Testis (tissue), 3 donors: ENCODE data around the gene NAPEPLD. TPM values are rescaled to one million over a fixed set of nuclear protein-coding genes. Genes with fewer than 3 reads are reported as not detected.
A peak's percentile ranks its signal among the peaks of the same experiment; 100 is the strongest.

Experiments used
- DNase-seq: peaks from one replicate; pipeline ENCODE4 v3.0.0-alpha.2; 2019
- H3K27ac ChIP-seq, 2 donors: fragments of 200-600 bp; sonication (generic); one replicate each; pipeline ENCODE4 v1.5.1; 2019
- H3K27me3 ChIP-seq: fragments of 200-600 bp; sonication (generic); one replicate; pipeline ENCODE4 v1.5.1; 2019
- H3K36me3 ChIP-seq: fragments of 200-600 bp; sonication (generic); one replicate; pipeline ENCODE4 v1.5.1; 2017; ENCODE audit warnings: low read depth; ENCODE audit errors: missing control alignments
- H3K4me1 ChIP-seq: fragments of 200-600 bp; sonication (generic); one replicate; pipeline ENCODE4 v1.5.1; 2019
- H3K4me3 ChIP-seq, 2 donors: fragments of 200-600 bp; sonication (generic); one replicate each; pipeline ENCODE4 v1.5.1; 2017 to 2019
- H3K9me3 ChIP-seq: fragments of 200-600 bp; sonication (generic); one replicate; pipeline ENCODE4 v1.5.1; 2017
- POLR2A ChIP-seq: fragments of 450-650 bp; IDR thresholded peaks from one replicate; pipeline ENCODE4 v1.6.1; 2017; ENCODE audit warnings: antibody characterized with exemption, mild to moderate bottlenecking, moderate library complexity
- WGBS, 2 donors: methylation state at CpG; one replicate each; pipeline ENCODE4 v1.1.5; 2018; 5-methylcytosine and 5-hydroxymethylcytosine counted together
- intact Hi-C: fragments of 100-400 bp; cut with DNase I; formaldehyde crosslinking; loops from one replicate; pipeline ENCODE4 v1.15.1; 2023; ENCODE audit warnings: low total_unique reads
- polyA plus RNA-seq: library from polyadenylated mRNA; stranded (reverse); fragments of 350-450 nt; fragmentation: Illumina TruSeq; extraction: RNeasy Lipid Tissue Mini Kit (QIAGEN cat#74804); gene quantifications from one replicate; pipeline ENCODE4 v1.2.3, GENCODE V29; 2014; ENCODE audit warnings: low read depth, low replicate concordance; ENCODE audit not compliant: insufficient read depth
- total RNA-seq, 2 donors: library from RNA; depleted of rRNA; stranded (reverse); fragments of >200 nt; gene quantifications; one replicate each; pipeline ENCODE4 v1.2.3, GENCODE V29; 2016
- TF ChIP-seq, protein P1 (sequence below), 3 experiments: fragments of 450-650 bp in 2 of 3; fragments of 200-600 bp in 1 of 3; sonication (generic) in 1 of 3; IDR thresholded peaks; one replicate each; pipeline ENCODE4 v1.5.1; 2016 to 2019; ENCODE audit warnings: antibody characterized with exemption in 3 of 3, mild to moderate bottlenecking in 2 of 3, moderate library complexity in 1 of 3

Gene NAPEPLD
- total and polyA plus RNA-seq, 3 donors from 2014 or later: 32.3 to 53.1 (median 44.7) TPM

DNA sequence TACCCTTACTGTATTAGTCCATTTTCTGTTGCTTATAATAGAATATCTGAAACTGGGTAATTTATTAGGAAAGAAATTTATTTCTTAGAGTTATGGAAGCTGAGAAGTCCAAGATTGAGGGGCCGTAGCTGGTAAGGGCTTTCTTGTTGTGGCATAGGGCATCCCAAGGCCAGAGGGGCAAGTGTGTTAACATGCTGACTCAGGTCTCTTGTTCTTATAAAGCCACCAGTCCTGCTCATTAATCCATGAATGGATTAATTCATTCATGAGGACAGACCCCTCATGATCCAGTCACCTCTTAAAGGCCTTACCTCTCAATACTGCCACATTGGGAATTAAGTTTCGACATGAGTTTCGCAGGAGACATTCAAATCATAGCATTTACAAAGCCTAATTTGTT is 71.6 kb downstream of the NAPEPLD start:
- intact Hi-C loops: no loop called here
- H3K36me3 ChIP-seq: no peaks in the 10 kb centered on the region
- no peaks in the 10 kb centered on the region for H3K9me3 ChIP-seq
- 90 to 91% methylated on average over 3 of the region's 3 CpGs for WGBS, 2 donors
- H3K4me3 ChIP-seq: no peak overlapping the region
- H3K27ac ChIP-seq: no peak overlapping the region
- TF ChIP-seq, protein P1, sequence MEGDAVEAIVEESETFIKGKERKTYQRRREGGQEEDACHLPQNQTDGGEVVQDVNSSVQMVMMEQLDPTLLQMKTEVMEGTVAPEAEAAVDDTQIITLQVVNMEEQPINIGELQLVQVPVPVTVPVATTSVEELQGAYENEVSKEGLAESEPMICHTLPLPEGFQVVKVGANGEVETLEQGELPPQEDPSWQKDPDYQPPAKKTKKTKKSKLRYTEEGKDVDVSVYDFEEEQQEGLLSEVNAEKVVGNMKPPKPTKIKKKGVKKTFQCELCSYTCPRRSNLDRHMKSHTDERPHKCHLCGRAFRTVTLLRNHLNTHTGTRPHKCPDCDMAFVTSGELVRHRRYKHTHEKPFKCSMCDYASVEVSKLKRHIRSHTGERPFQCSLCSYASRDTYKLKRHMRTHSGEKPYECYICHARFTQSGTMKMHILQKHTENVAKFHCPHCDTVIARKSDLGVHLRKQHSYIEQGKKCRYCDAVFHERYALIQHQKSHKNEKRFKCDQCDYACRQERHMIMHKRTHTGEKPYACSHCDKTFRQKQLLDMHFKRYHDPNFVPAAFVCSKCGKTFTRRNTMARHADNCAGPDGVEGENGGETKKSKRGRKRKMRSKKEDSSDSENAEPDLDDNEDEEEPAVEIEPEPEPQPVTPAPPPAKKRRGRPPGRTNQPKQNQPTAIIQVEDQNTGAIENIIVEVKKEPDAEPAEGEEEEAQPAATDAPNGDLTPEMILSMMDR (IDR thresholded peaks at IDR 0.05): no peak
- no peak for TF ChIP-seq POLR2A
- peaks cover 20% of the 10 kb centered on the region for H3K4me1 ChIP-seq
- DNase-seq: no peak
- no peaks in the 10 kb centered on the region for H3K27me3 ChIP-seq

DNA sequence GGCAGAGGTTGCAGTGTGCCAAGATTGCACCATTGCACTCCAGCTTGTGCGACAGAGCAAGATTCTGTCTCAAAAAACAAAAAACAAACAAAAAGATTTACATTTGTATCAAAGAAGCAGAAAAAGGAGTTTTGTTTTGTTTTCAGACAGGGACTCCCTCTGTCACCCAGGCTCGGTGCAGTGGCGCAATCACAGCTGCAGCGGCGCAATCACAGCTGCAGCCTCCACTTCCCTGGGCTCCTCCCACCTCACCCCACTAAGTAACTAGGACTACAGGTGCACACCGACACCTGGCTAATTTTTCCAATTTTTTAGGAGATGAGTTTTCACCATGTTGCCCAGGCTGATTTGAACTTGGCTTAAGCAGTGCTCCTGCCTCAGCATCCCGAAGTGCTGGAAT is 72.1 kb downstream of the NAPEPLD start:
- WGBS, 2 donors: 62 to 71% methylated on average over 7 of the region's 7 CpGs
- H3K9me3 ChIP-seq: no peaks in the 10 kb centered on the region
- H3K27me3 ChIP-seq: no peaks in the 10 kb centered on the region
- DNase-seq: peak; percentile 44
- H3K36me3 ChIP-seq: no peaks in the 10 kb centered on the region
- intact Hi-C loops: no loop called here
- peaks cover 20% of the 10 kb centered on the region for H3K4me1 ChIP-seq
- H3K4me3 ChIP-seq: no peak overlapping the region
- TF ChIP-seq POLR2A: no peak
- TF ChIP-seq, protein P1 (IDR thresholded peaks at IDR 0.05): no peak
- H3K27ac ChIP-seq: no peak overlapping the region

DNA sequence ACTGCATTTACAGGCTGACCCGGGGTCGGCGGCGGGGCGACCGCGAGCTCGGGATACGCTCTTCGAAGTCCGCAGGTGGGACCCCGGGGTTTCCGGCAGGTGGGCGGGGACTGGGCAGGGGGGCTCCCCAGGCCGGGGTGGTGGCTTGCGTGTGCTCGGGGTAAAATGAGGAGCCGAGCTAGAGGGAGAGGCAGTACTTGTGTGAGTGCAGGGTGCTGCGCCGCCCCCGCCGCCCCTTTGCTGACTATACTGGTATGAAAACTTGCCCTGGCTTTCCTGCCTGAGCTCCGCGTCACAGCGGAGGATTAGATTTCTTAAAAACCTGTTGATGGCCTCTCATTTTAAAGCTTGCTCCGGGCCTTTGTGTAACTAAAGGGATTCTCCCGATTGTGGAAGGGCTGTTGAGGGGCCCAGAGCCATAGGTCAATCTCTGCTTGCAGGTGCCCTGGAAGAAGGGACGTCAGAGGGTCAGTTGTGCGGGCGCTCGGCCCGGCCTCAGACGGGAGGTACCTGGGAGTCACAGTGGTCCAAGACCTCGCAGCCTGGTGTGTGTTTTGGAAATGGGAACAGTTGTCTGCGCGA is 73.5 kb downstream of the NAPEPLD start:
- Histone ChIP-seq H3K4me3 (peak overlapping the region; percentile 73 to 87), H3K27ac (peak overlapping the region; percentile 89 to 96), H3K4me1 (peaks cover 20% of the 10 kb centered on the region), H3K9me3 (no peaks in the 10 kb centered on the region), H3K36me3 (no peaks in the 10 kb centered on the region), H3K27me3 (no peaks in the 10 kb centered on the region)
- TF ChIP-seq, protein P1 (IDR thresholded peaks at IDR 0.05): no peak
- no peak for TF ChIP-seq POLR2A
- WGBS, 2 donors: 0 to 5% methylated on average over 13 to 36 of the region's 36 CpGs
- DNase-seq: peak; percentile 68
- intact Hi-C loops: no loop called here

DNA sequence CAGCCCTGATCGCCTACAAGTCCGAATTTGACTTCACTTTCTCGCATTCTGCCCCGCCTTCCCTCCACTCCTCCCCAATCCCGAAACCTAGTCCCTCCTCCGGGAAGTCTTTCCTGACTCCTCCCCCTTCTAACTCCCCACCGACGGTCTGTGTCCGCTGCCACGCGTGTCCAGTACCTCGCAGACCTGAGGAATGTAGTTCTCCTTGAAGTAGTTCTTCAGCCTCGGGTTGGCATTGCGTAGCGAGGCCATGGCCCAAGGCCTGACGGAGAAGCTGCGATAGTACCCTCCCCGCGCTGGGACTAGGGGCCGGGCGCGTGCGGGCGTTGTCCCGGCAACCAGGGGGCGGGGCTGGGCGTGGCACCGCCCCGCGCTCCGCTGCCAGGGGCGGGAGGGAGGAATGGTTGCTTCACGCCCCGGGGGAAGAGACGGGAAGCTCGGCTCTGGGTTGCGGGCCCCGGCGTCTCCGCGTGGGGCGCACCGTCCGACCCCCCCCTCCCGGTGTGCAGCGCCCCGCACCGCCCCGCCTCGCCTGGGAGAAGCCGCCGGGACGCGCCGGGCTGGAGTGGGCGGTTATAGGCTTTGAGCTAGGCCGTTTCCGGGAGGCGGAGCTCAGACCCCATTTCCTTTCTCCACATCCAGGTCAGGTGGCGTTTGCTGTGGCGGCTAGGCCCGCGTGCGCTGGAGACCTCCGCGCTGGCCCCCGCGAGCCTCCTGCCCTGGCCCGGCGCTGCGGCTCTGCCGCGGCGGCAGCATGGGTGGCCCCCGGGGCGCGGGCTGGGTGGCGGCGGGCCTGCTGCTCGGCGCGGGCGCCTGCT is 74.2 kb downstream of the NAPEPLD start, which contains the start of the genes ARMC10 and FBXL13:
Gene ARMC10 (plus strand): TSS at position 622 of the 818 bp plus-strand sequence. CDS start 133 bp downstream, at position 755.
Gene FBXL13 (minus strand): TSS at position 278 of the 818 bp plus-strand sequence.
- intact Hi-C loops: no loop called here
- no peaks in the 10 kb centered on the region for H3K27me3 ChIP-seq

More for the DNA sequence above, 74.2 kb downstream of the NAPEPLD start, which contains the start of the genes ARMC10 and FBXL13:
- Histone ChIP-seq H3K4me3 (peak within 1 kb of the TSS; percentile 73 to 87), H3K36me3 (no peaks in the 10 kb centered on the region), H3K9me3 (no peaks in the 10 kb centered on the region), H3K27ac (peak within 1 kb of the TSS; percentile 89 to 96), H3K4me1 (peaks cover 20% of the 10 kb centered on the region)
- TF ChIP-seq, protein P1 (IDR thresholded peaks at IDR 0.05): peak in 2 of 3 experiments; percentile 28 to 32
- TF ChIP-seq POLR2A: no peak
- WGBS, 2 donors: 0% methylated on average over 15 to 48 of the region's 83 CpGs
- peak; percentile 94 for DNase-seq
